KMS-11 (cell line): ENCODE data around the gene MC2R.

Experiments
- H2AFZ ChIP-seq: fragments of 200-600 bp; sonication (generic); 2 replicates; pipeline ENCODE4 v1.6.1; 2016; ENCODE audit warnings: antibody characterized with exemption, mixed run types, low read depth
- H3K27ac ChIP-seq: fragments of 200-600 bp; sonication (generic); 2 replicates; pipeline ENCODE4 v1.6.1; 2016; ENCODE audit warnings: mild to moderate bottlenecking, mixed run types
- H3K27me3 ChIP-seq: fragments of 200-600 bp; sonication (generic); 2 replicates; pipeline ENCODE4 v1.6.1; 2017; ENCODE audit warnings: mild to moderate bottlenecking, low read depth, mixed run types, moderate library complexity; ENCODE audit not compliant: insufficient read depth
- H3K36me3 ChIP-seq: fragments of 200-600 bp; sonication (generic); 2 replicates; pipeline ENCODE4 v1.6.1; 2017; ENCODE audit warnings: mild to moderate bottlenecking, mixed run types; ENCODE audit not compliant: insufficient read depth
- H3K4me1 ChIP-seq: fragments of 200-600 bp; sonication (generic); 2 replicates; pipeline ENCODE4 v1.6.1; 2016; ENCODE audit warnings: mild to moderate bottlenecking, low read depth, mixed run types; ENCODE audit not compliant: poor library complexity, severe bottlenecking
- H3K4me2 ChIP-seq: fragments of 200-600 bp; sonication (generic); 2 replicates; pipeline ENCODE4 v1.7.0; 2016; ENCODE audit warnings: mild to moderate bottlenecking, mixed run types
- H3K4me3 ChIP-seq: fragments of 200-600 bp; sonication (generic); IDR thresholded peaks from 2 replicates; pipeline ENCODE4 v1.6.1; 2017; ENCODE audit warnings: low read depth, low read length, mixed read lengths; ENCODE audit not compliant: insufficient read depth
- H3K79me2 ChIP-seq: fragments of 200-600 bp; sonication (generic); 2 replicates; pipeline ENCODE4 v1.6.1; 2016; ENCODE audit warnings: low read depth, mixed run types; ENCODE audit not compliant: insufficient read depth
- H3K9ac ChIP-seq: fragments of 200-600 bp; sonication (generic); 2 replicates; pipeline ENCODE4 v1.6.1; 2016; ENCODE audit warnings: mild to moderate bottlenecking, mixed run types
- H4K20me1 ChIP-seq: fragments of 200-600 bp; sonication (generic); 2 replicates; pipeline ENCODE4 v1.6.1; 2016; ENCODE audit warnings: mild to moderate bottlenecking, mixed run types; ENCODE audit not compliant: insufficient read depth
- CTCF ChIP-seq: fragments of 200-600 bp; sonication (generic); conservative IDR thresholded peaks from 2 replicates; pipeline ENCODE4 v1.6.1; 2017; ENCODE audit warnings: low read depth, mild to moderate bottlenecking, antibody characterized with exemption, low read length, moderate library complexity, mixed read lengths

MC2R gene

GRCh38 chr18:13878857-13879256 lies 36.5 kb downstream of the MC2R start:
- H3K4me2 ChIP-seq = no peak overlapping the region
- no peak overlapping the region for H2AFZ ChIP-seq
- no peaks in the 10 kb centered on the region for H4K20me1 ChIP-seq
- no peak overlapping the region for H3K4me3 ChIP-seq
- no peaks in the 10 kb centered on the region for H3K36me3 ChIP-seq
- TF ChIP-seq CTCF = no peak
- H3K9ac ChIP-seq = no peak overlapping the region
- no peaks in the 10 kb centered on the region for H3K27me3 ChIP-seq
- H3K79me2 ChIP-seq = no peaks in the 10 kb centered on the region
- H3K4me1 ChIP-seq = no peaks in the 10 kb centered on the region
- H3K27ac ChIP-seq = no peak overlapping the region

- no peaks in the 10 kb centered on the region for H3K79me2 ChIP-seq
- no peak overlapping the region for H3K27ac ChIP-seq
- H3K4me1 ChIP-seq = no peaks in the 10 kb centered on the region
- no peaks in the 10 kb centered on the region for H4K20me1 ChIP-seq
- TF ChIP-seq CTCF = no peak
- H2AFZ ChIP-seq = no peak overlapping the region
- no peak overlapping the region for H3K9ac ChIP-seq
- H3K4me3 ChIP-seq = no peak overlapping the region
- no peaks in the 10 kb centered on the region for H3K27me3 ChIP-seq
- no peaks in the 10 kb centered on the region for H3K36me3 ChIP-seq
- no peak overlapping the region for H3K4me2 ChIP-seq
Measured at GRCh38 chr18:13877157-13877556, 38.2 kb downstream of the MC2R start.

GRCh38 chr18:13874558-13874957 lies 40.8 kb downstream of the MC2R start:
- no peak overlapping the region for H3K9ac ChIP-seq
- H2AFZ ChIP-seq = no peak overlapping the region
- no peaks in the 10 kb centered on the region for H3K36me3 ChIP-seq
- no peak overlapping the region for H3K4me3 ChIP-seq
- no peak for TF ChIP-seq CTCF
- no peak overlapping the region for H3K4me2 ChIP-seq
- no peaks in the 10 kb centered on the region for H3K4me1 ChIP-seq
- H3K27ac ChIP-seq = no peak overlapping the region
- H3K79me2 ChIP-seq = no peaks in the 10 kb centered on the region
- H3K27me3 ChIP-seq = no peaks in the 10 kb centered on the region
- no peaks in the 10 kb centered on the region for H4K20me1 ChIP-seq

- Histone ChIP-seq H3K27ac (no peak overlapping the region), H3K79me2 (no peaks in the 10 kb centered on the region), H2AFZ (no peak overlapping the region), H3K4me1 (no peaks in the 10 kb centered on the region), H3K4me3 (no peak overlapping the region), H3K4me2 (no peak overlapping the region), H3K9ac (no peak overlapping the region), H3K36me3 (no peaks in the 10 kb centered on the region), H3K27me3 (no peaks in the 10 kb centered on the region), H4K20me1 (no peaks in the 10 kb centered on the region)
- no peak for TF ChIP-seq CTCF
Measured at GRCh38 chr18:13872932-13873331, 42.4 kb downstream of the MC2R start.

GRCh38 chr18:13872373-13872772 lies 43.0 kb downstream of the MC2R start:
- H3K27ac ChIP-seq = no peak overlapping the region
- TF ChIP-seq CTCF = no peak
- no peaks in the 10 kb centered on the region for H3K36me3 ChIP-seq
- H2AFZ ChIP-seq = no peak overlapping the region
- no peaks in the 10 kb centered on the region for H3K79me2 ChIP-seq
- H4K20me1 ChIP-seq = no peaks in the 10 kb centered on the region
- H3K4me1 ChIP-seq = no peaks in the 10 kb centered on the region
- H3K9ac ChIP-seq = no peak overlapping the region
- no peak overlapping the region for H3K4me2 ChIP-seq
- no peak overlapping the region for H3K4me3 ChIP-seq
- H3K27me3 ChIP-seq = no peaks in the 10 kb centered on the region
